NCI-H2107 treated with DMSO at 0.1 percent for 48 hours (cell line): ENCODE data around the gene WDFY1.

Source experiments
- DNase-seq: peaks from one replicate; lab custom pipeline; 2025; ENCODE audit not compliant: unreplicated experiment; lab: John Stamatoyannopoulos, UW

WDFY1 gene

DNA sequence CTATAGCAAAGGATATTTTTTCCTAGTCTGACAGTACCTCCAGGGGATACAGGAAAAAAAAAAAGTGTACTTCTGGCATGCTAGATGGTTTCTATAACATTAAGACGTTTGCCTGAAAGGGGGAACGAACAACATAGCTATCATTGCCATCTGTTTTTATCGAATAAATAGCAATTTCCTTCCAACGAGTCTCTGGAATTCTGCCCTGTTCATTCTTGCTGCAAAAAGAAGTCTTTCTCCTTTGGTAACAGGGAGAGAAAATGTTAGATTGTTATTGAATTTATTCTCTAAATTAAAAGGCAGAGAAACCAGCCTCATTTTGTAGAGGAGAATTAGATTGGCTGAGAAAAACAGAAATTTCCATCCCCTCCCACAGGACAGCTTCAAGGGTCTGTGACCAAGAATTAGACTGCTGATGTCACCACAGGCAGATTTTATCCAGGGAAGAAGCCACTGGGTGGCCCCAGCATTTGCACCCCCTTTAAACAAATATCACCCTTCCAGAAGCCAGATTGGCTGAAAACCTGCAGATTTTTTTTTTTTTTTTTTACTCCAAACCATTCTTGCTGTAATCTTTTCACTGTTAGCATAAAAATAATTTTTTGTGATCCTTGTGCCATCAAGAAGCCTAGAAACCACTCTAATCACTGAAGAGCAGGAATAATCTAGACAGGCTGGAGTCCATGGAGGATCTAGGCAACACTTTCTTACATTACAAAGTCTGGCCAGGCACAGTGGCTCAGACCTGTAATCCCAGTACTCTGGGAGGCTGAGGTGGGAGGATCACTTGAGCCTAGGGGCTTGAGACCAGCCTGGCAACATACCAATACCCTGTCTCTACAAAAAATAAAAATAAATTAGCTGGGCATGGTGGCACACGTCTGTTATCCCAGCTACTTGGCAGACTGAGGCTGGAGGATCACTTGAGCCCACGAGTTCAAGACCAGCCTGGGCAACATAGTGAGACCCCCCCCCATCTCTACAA lies 12.0 kb downstream of the WDFY1 start:
- DNase-seq, result no peak

DNA sequence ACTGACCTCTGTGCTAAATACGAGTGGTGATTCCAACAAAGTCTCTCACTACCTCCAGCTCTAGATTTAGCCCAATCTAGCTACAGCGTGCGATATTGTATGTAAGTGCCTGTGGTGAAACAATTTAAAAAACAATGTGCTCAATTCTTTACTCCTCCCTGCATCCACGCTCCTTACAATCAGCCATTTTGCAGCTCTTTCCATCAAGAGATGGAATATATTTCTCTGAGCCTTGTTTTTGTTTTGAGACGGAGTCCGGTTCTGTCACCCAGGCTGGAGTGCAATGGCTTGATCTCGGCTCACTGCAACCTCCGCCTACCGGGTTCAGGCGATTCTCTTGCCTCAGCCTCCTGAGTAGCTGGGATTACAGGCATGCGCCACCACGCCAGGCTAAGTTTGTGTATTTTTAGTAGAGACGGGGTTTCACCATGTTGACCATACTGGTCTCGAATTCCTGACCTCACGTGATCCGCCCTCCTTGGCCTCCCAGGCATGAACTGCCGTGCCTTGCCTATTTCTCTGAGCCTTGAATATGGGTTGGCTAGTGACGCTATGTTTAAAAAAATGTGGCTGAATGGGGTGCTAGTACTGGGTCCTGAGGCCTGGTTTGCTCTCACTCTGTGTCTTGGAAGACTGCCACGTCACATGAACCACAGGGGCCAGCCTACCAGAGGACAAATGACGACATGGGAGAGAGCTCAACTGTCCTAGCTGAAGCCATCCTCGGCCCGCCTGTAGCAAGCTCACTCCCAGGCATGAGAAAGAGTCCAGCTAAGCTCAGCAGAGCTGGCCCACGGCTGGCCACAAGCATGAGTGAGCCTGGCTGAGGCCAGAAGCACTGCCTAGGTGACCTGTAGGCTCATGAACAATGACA lies 14.8 kb downstream of the WDFY1 start:
- no peak for DNase-seq

DNA sequence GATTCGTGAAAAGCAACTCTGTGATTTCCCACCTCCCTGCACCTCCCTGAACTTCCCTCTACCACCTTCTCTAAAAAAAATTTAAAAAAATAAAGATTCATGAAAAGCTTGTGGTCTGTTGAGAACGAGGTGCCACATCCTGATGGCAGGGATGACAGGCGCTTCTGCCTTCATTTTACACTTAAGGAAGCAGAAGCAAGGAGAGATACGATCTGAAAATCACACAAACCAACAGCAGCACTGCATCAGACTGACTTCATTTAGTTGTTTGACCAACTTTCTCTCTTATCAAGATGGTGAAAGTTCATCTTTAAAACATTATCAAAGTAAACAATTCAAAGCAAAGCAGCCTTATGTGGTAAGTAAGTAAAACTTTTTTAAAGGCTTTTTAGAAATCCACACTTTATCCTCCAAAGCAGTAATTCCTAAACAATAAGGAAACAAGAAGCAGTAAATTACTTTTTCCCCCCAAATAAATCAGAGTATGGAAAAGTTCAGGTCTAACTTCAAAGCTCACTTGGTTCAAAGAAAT lies 15.5 kb downstream of the WDFY1 start:
- DNase-seq, result no peak

DNA sequence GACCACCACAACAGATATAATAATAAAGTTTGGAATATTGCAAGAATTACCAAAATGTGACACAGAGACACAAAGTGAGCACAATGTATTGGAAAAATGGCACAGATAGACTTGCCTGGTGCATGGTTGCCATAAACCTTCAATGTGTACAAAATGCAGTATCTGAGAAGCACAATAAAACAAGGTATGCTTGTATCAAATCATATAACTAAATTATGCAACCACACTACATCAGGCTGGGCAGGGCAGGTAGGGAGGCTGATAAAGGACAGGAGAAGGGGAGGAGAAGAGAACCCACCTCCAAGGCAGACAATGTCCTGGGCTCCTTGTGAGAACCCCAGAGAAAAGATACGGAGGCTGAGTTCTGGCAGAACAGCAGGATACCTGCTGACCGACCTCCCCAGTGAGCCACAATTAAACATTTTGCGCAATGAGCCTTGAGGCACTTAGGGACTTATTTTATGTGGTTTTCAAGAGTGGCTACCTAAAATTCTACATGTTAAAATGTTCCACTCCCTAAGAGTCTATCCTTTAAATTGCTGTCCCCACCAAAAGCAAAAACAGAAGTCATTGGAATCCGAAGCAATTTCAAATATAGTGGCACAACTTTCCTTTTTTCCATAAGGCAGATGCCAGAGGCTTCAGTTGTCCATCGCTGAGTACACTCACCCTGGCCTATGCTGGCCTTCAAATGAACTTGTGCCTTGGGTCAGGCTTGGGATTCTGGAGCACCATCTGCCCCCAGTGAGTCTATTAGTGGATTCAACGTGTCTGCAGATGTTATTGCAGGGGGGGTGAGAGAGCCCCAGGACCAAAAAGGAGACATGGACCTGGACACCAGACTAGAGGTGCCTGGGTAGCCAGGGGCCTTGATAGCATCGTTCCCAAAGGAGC lies 16.8 kb downstream of the WDFY1 start:
- DNase-seq, result no peak

DNA sequence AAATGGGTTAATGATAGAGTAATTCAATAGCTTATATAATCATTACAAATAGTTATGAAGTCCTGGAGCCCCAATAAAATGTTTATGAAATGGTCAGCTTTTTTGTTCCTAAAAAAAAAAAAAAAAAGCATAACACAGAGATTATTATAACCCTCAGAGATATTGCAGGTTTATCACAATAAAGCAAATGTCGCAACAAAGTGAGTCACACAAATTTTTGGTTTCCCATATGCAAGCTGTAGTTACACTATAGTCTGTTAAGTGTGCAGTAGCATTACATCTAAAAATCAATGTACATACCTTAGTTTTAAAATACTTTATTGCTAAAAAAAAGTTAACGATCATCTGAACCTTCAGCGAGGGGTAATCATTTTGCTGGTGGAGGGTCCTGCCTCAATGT lies 20.0 kb downstream of the WDFY1 start:
- no peak for DNase-seq

DNA sequence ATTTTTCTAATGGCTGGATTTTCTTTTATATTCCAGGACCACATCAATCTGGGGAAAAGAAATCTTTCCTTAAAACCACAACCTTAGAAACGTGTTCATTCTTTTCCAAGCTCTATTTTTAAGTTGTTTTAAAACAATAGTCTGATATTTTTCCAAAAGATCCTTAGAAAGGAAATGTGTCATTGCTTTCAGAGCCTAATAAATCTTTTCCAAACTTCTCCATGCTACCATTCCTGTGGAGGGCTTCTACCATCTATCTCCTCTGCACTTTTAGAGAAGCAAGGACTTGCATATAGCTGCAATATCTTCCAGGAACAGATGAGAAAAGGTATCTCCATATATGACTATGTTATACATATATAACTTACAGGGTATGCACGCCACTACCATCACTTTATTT lies 21.2 kb downstream of the WDFY1 start:
- no peak for DNase-seq

DNA sequence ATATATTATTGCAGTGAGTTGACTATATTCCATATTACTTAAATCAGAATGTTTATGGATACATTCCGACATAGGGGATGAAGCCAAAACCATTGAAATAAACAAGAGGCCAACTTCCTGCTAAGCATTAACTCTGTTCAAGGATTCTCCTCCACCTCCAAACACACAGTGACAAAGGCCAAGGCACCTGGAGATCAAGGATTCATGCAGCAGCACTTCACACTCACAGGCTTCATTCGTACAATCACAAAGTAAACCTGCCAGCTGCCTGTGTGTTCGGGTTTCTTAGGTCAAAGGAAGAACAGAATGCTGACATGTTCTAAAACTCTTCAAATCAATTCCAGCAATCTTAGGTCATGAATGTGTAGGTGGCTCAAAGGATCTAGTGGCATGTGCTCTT lies 22.8 kb downstream of the WDFY1 start:
- no peak for DNase-seq

DNA sequence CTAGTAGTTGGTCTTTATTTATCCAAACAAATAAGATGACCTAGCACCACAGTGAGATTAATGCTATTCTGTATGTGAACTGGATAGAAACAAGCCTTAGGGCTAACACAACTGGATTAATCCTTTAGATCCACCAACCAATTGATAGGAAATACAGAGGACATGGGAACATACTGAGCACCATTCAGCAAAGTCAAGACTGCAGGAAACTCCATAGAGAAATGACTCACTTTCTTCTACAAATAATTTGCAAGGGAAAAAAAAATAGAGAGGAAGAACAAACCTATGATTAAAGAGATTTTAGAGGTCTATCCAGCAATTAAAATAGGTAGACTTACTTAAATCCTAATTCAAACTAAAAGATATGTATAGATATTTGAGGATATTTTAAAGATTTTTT lies 23.9 kb downstream of the WDFY1 start:
- DNase-seq, result no peak

DNA sequence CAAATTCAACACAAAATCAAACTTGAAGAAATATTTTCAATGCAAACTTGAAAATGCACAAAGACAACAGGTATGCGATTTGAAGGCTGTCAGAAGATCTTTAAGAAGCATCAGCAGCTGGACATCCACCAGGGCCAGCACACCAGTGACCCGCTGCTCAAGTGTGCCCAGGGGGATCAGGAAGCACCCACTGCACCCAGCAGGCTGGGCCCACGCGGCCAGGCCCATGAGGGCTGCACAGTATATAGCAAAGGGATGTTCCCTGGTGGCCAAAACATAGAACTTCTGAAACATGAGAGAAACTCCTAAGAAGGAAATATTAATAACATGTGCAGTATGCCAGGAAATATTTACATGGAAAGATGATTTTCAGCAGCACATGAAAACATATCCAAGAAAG lies 25.0 kb downstream of the WDFY1 start:
- DNase-seq, result no peak

DNA sequence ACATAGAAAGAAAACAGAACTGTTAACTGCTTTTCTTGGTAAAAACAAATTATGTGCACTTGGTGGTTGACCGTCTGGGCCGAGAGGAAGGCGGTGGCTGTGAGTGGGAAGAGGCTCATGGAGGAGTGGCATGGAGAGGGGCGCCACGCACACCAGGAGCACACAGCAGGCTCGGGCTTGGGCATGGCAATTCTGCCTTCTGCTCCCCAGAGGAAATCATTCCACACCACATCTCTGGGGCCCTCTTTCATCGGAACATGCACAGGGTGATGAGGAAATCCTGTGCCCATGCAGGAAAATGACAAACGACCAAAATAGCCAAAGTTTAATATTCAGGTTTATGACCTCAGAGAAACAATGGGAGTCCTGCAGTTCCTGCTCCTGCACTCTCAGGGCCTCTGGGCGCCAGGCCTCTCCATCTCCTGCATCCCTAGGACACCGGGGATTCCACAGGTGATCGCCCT lies 26.4 kb downstream of the WDFY1 start:
- no peak for DNase-seq

DNA sequence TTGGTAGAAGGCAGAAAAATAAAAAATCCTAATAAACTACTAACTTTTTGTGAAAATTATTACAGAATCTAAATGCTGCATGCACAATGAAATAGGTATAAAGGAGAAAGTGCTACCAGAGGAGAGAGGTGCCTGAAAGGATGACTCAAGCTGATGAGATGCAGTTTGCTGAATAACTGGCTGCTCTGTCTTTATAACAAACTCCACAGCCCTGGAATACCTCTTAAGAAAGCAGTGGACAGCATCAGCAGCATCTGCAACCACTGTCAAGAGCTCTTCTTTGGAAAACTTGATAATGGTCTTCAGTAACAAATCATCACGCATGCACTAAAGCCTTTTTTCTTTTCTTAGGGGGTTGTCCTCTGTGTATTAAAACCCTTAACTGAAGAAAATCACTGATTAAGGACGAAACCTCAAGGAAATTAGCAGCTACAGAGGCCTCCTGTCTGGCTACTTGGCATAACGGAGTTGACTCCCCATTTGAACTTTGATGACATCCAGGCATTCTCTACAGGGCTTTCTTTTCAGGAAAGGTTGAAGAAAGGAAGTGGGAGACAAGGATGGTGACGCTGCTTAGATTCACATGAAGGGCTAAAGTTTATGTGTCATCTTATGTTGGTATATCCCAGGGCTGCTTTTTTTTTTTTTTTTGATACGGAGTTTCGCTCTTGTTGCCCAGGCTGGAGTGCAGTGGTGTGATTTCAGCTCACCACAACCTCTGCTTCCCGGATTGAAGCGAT lies 28.8 kb downstream of the WDFY1 start:
- DNase-seq, result no peak

DNA sequence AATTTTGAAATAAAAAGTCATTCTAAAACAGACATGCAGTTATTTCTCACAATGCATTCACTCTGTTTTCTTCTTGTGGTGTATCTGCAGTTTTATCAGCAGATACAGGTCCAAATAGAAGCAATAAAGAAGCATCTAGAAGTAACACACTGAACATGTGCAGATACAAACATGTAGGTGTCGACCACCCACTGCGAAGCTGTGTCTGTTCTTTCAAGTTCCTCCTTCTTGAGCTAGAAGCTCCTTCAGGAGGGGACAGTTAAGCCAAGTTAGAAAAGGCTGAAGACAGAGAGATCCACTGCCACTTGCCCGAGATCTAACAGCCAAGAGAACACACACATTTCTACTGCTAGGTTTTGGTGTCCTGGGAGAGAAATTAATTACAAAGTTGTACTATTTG lies 30.1 kb downstream of the WDFY1 start:
- DNase-seq, result no peak

DNA sequence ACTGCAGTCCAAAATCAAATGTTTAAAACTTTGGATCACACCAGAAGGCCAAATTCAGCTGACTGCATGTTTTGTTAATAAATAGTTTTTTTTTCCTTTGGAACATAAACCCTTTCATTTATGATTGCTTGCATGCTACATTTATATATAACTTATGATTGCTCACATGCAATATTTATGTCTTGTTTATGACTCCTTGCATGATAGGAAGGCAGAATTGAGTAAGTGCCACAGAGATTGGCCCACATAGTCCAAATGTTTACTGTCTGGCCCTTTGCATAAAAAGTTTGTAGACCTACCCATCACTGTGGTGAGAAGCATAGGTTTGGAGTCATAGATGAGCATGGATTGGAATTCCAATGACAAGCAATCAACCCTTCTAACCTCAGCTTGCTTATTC lies 30.8 kb downstream of the WDFY1 start:
- DNase-seq, result no peak

DNA sequence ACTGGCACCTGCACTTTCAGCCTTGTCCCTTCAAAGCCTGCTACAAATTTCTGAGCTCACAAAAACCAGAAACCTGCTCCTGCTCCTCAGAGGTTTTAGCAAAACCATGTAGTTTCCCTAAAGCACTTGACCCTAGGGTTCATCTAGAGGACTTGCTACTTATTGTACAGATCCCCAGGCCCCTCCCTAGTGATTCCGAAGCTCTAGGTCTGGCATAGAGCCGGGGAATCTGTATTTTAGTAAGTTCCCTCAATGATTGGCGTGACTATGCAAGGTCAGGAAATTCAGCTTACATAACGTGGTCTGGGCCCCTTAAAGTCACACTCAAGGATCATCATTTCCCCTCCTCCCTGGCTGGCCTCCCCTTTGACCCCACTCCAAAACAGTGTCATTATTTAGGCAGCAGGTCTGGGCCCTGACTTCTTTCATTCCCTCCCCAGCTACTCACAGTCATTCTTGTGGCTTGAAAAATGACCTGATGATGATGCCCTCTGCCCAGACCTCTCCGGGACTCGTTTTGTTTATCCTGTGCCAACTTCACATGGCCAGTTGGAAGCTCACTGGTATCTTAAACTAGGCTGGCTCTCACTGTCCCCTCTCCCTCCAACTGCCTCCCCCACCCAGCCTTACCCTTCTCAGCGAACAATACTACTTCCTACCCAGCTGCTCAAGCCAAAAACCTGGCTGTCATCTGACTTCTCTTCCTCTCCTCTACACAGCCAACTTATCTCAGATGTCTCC lies 36.0 kb downstream of the WDFY1 start:
- no peak for DNase-seq

DNA sequence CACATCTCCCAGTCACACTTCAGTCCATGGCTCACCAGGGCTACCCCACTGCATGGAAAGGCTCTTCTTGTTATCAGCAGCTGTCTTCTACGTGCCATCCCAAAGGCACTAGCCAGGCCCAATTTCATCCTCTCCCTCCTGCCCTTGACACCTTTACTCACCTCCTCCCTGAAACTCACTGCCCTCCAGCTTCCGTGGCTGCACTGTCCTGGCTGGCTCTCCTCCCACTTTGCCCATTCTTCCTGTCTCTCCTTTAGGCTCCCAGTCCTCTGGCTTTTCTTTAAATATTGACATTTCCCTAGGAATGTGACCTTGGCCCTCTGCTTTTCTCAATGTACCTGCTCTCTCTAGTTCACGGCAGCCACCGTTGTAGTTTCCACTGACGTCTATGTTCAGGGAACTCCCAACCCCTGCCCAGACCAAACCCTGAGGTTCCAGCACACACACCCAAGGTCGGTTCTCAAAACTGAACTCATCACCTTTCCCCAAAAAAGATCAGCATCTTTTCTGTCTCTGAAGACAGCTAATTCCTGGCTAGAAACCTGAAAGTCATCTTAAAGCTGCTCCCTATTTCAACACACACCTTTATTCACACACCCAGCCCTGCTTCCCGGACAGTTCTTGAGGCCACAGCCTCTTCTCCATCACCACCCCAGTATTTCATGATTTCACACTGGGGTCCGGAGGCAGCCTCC lies 36.7 kb downstream of the WDFY1 start:
- DNase-seq, result no peak

DNA sequence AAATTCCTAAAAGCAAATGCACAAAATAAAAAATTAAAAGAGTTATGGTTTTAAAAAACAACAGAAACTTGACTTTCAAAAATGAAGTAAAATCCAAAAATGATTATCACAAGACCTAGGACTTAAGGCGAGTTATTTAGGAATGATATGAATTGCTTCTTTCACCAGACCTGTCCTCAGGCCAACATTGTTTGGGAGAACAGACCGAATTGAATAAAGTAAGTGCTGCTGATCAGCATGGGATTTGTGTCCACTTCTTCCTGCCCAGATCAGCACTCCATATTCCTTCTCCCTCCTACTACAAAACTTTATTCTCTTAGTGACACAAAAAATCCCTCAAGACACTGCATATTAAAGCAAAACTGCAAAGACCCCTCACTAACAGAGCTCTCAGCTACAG lies 39.1 kb downstream of the WDFY1 start:
- no peak for DNase-seq

DNA sequence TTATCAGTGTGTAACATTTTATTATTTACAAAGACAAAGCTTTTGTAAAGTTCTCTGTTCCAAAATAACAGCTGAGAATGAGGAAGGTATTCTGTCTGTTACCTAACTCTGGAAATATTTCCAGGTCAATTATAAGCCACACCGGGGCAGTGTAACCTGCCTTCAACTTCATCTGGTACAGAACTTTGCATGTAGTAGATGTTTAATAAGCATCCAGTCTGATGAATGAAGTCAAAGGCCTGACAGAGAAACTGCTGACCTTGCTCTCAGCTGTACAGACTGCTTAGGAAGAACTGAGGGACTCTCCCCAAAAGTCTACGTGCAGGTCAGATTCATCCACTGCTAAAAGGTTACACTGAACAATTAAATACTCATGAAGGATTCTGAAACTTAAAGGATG lies 43.3 kb downstream of the WDFY1 start:
- DNase-seq, result no peak

DNA sequence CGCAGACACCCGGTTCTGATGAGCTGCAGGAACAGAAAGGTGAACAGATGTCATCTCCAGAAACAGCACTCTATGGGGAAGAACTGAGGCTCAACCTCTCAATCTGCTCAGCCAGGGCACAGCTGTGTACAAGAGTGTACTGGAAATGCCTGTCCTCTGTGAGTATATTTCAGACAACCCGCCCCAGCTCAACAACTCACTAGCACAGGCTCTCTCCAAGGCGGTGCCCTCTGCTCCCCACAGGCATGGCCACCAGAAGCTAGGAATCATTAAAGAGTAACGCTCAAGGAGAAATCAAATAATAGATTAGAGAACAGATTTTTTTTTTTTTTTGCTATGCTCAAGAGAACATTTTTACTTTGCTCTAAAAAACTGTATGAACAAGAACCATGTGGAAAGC lies 43.8 kb downstream of the WDFY1 start:
- no peak for DNase-seq

DNA sequence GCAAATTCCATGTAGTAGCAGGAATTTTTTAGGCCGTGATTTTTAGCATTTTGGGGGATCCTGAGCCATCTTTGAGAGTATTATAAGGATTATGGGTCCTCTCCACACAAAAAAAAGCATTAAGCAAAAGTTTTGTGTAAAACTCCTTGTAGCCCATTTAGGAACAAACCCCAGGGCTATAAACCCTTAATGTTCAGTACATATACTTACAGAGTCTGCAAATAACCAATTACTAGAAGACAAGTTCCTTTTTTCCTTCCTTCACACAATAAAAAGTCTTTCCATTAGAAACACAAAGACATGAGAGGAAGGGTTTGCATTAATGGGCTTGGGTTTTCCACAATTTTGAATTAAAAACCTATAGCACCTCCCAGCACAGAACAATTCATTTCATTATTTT lies 44.6 kb downstream of the WDFY1 start:
- no peak for DNase-seq
